ENCODE measurements around the gene LONRF2.
"Not testable (repeated sequence)": the region's sequence is repeated elsewhere in the genome, so short reads cannot be mapped to it uniquely, and the experiment has no call there.

- TF ChIP-seq CTCF (conservative IDR thresholded peaks at IDR 0.05; ENCODE audit: low read depth, low read length); POLR2A (IDR thresholded peaks at IDR 0.05; ENCODE audit: low read depth, low read length); RCOR1 (IDR thresholded peaks at IDR 0.05; ENCODE audit: insufficient replicate concordance, low read length); MAZ (IDR thresholded peaks at IDR 0.05; ENCODE audit: borderline replicate concordance, low read depth, low read length); BHLHE40 (IDR thresholded peaks at IDR 0.05; ENCODE audit: low read depth, low read length); SMC3 (IDR thresholded peaks at IDR 0.05; ENCODE audit: low read depth, low read length); CEBPB (IDR thresholded peaks at IDR 0.05; ENCODE audit: low read depth, low read length); RAD21 (IDR thresholded peaks at IDR 0.05; ENCODE audit: low read length); USF2 (IDR thresholded peaks at IDR 0.05; ENCODE audit: low read depth, low read length); MAFK (IDR thresholded peaks at IDR 0.05; ENCODE audit: low read depth, low read length); CHD1 (IDR thresholded peaks at IDR 0.05; ENCODE audit: low read depth, low read length); ELK1 (IDR thresholded peaks at IDR 0.05; ENCODE audit: borderline replicate concordance, low read depth, low read length); RFX5 (IDR thresholded peaks at IDR 0.05; ENCODE audit: low read depth, low read length): not testable (repeated sequence)
Observed at GRCh38 chr2:100248556-100248955, 73.7 kb downstream of the LONRF2 start.

Data from IMR-90 (cell line).